Caco-2 (cell line): ENCODE measurements around the gene PI4KA. TPM values are rescaled to one million over a fixed set of nuclear protein-coding genes. Genes with fewer than 3 reads are reported as not detected.
"Not testable (repeated sequence)": the region's sequence is repeated elsewhere in the genome, so short reads cannot be mapped to it uniquely, and the experiment has no call there.

Experiments
- BruUV-seq: library from RNA; stranded (reverse); fragments of 400-500 nt; replicated peaks from 2 replicates; lab custom pipeline; 2021; lab: Mats Ljungman, UMichigan
- CTCF ChIA-PET: fragments of 300-600 bp; sonication (Branson Sonifier 250); formaldehyde crosslinking; loops from one replicate; lab custom pipeline; 2022; ENCODE audit warnings: antibody characterized with exemption; lab: Charles Lee
- POLR2A ChIA-PET: fragments of 300-600 bp; sonication (Branson Sonifier 250); formaldehyde crosslinking; loops from one replicate; lab custom pipeline; 2022; ENCODE audit warnings: antibody characterized with exemption; lab: Charles Lee
- DNase-seq, 2 experiments: peaks; one replicate each; pipeline versions ENCODE4 v3.0.0 to v3.0.0-alpha.2; 2020 to 2022
- H3K27me3 ChIP-seq: replicated peaks from 2 replicates; pipeline ENCODE4 v1.6.0; 2011; ENCODE audit warnings: low read length; ENCODE audit not compliant: control insufficient read depth, insufficient read depth
- H3K36me3 ChIP-seq: 2 replicates; pipeline ENCODE4 v1.5.1; 2011; ENCODE audit warnings: low read length; ENCODE audit not compliant: control insufficient read depth, insufficient read depth
- H3K4me1 ChIP-seq: fragments of 250-450 bp; sonication (Bioruptor Pico); 2 replicates; pipeline ENCODE4 v1.5.1; 2020; ENCODE audit warnings: mild to moderate bottlenecking
- H3K4me3 ChIP-seq: 2 replicates; pipeline ENCODE4 v1.5.1; 2011; ENCODE audit warnings: low read depth, mild to moderate bottlenecking, control low read depth, low read length
- H3K9me3 ChIP-seq: fragments of 250-450 bp; sonication (Bioruptor Pico); 2 replicates; pipeline ENCODE4 v1.5.1; 2020; ENCODE audit warnings: mild to moderate bottlenecking, moderate library complexity
- H3K27ac Mint-ChIP-seq: one replicate; pipeline ENCODE4 v1.8.0; 2022; ENCODE audit warnings: mixed read lengths; ENCODE audit not compliant: unreplicated experiment
- H3K27me3 Mint-ChIP-seq: one replicate; pipeline ENCODE4 v1.8.0; 2022; ENCODE audit warnings: mixed read lengths; ENCODE audit not compliant: insufficient read depth, unreplicated experiment
- H3K36me3 Mint-ChIP-seq: one replicate; pipeline ENCODE4 v1.8.0; 2022; ENCODE audit warnings: mild to moderate bottlenecking, mixed read lengths; ENCODE audit not compliant: insufficient read depth, unreplicated experiment
- H3K4me1 Mint-ChIP-seq: one replicate; pipeline ENCODE4 v1.8.0; 2022; ENCODE audit warnings: low read depth, mixed read lengths; ENCODE audit not compliant: unreplicated experiment
- H3K4me3 Mint-ChIP-seq: one replicate; pipeline ENCODE4 v1.8.0; 2022; ENCODE audit warnings: mild to moderate bottlenecking, moderate library complexity, mixed read lengths; ENCODE audit not compliant: unreplicated experiment
- H3K9me3 Mint-ChIP-seq: one replicate; pipeline ENCODE4 v1.8.0; 2022; ENCODE audit warnings: mixed read lengths; ENCODE audit not compliant: unreplicated experiment
- intact Hi-C: fragments of 100-400 bp; cut with micrococcal nuclease; formaldehyde crosslinking; loops from one replicate; pipeline ENCODE4 v1.10.0; 2022; ENCODE audit not compliant: unreplicated experiment
- total RNA-seq: library from RNA; stranded (reverse); gene quantifications from 2 replicates; pipeline ENCODE4 v1.2.3, GENCODE V29; 2022

Gene PI4KA
- total RNA-seq, 1 experiment from 2014 or later, result 66.9 TPM

GRCh38 chr22:20694256-20694655, 164.4 kb downstream of the PI4KA start:
- H3K9me3 Mint-ChIP-seq, H3K36me3 Mint-ChIP-seq, H3K4me1 ChIP-seq, H3K36me3 ChIP-seq, POLR2A ChIA-PET, H3K9me3 ChIP-seq, H3K4me3 ChIP-seq, intact Hi-C loops, H3K27ac Mint-ChIP-seq, BruUV-seq, H3K4me3 Mint-ChIP-seq, H3K27me3 ChIP-seq, CTCF ChIA-PET, H3K27me3 Mint-ChIP-seq, DNase-seq, H3K4me1 Mint-ChIP-seq: not testable (repeated sequence)

GRCh38 chr22:20692926-20693325, 165.7 kb downstream of the PI4KA start:
- not testable (repeated sequence) for H3K27me3 Mint-ChIP-seq

GRCh38 chr22:20690586-20691317, 167.9 kb downstream of the PI4KA start:
- CTCF ChIA-PET, H3K9me3 ChIP-seq, DNase-seq, intact Hi-C loops, H3K27me3 Mint-ChIP-seq, H3K36me3 ChIP-seq, H3K4me1 Mint-ChIP-seq, H3K9me3 Mint-ChIP-seq, H3K27ac Mint-ChIP-seq, H3K36me3 Mint-ChIP-seq, H3K27me3 ChIP-seq, POLR2A ChIA-PET, H3K4me1 ChIP-seq, H3K4me3 ChIP-seq, BruUV-seq, H3K4me3 Mint-ChIP-seq: not testable (repeated sequence)

More at GRCh38 chr22:20692926-20693325, 165.7 kb downstream of the PI4KA start:
- H3K27ac Mint-ChIP-seq, CTCF ChIA-PET, POLR2A ChIA-PET, BruUV-seq, H3K4me1 ChIP-seq, H3K36me3 Mint-ChIP-seq, H3K4me3 ChIP-seq, H3K9me3 Mint-ChIP-seq, intact Hi-C loops, H3K36me3 ChIP-seq, H3K9me3 ChIP-seq, H3K4me3 Mint-ChIP-seq, H3K27me3 ChIP-seq, DNase-seq, H3K4me1 Mint-ChIP-seq: not testable (repeated sequence)

GRCh38 chr22:20687356-20688172, 171.0 kb downstream of the PI4KA start:
- intact Hi-C loops, H3K4me1 Mint-ChIP-seq, H3K27me3 Mint-ChIP-seq, H3K36me3 ChIP-seq, POLR2A ChIA-PET, H3K36me3 Mint-ChIP-seq, H3K9me3 ChIP-seq, H3K4me1 ChIP-seq, BruUV-seq, H3K27ac Mint-ChIP-seq, H3K4me3 Mint-ChIP-seq, H3K27me3 ChIP-seq, DNase-seq, H3K4me3 ChIP-seq, H3K9me3 Mint-ChIP-seq: not testable (repeated sequence)
- CTCF ChIA-PET, result interaction anchor here (0.7 kb wide), 1 partner anchor 13 kb away, joined by 5 read pairs; no protein-coding TSS in a partner anchor

GRCh38 chr22:20685764-20686163, 172.8 kb downstream of the PI4KA start:
- DNase-seq, H3K27ac Mint-ChIP-seq, H3K4me3 ChIP-seq, BruUV-seq, H3K9me3 ChIP-seq, CTCF ChIA-PET, H3K27me3 Mint-ChIP-seq, H3K36me3 Mint-ChIP-seq, H3K36me3 ChIP-seq, H3K4me3 Mint-ChIP-seq, H3K4me1 Mint-ChIP-seq, H3K9me3 Mint-ChIP-seq, H3K4me1 ChIP-seq, H3K27me3 ChIP-seq, intact Hi-C loops, POLR2A ChIA-PET: not testable (repeated sequence)

GRCh38 chr22:20678792-20679435, 179.7 kb downstream of the PI4KA start:
- H3K4me3 ChIP-seq, H3K9me3 ChIP-seq, H3K4me3 Mint-ChIP-seq, H3K4me1 Mint-ChIP-seq, BruUV-seq, H3K36me3 ChIP-seq, H3K4me1 ChIP-seq, H3K27me3 Mint-ChIP-seq, H3K27me3 ChIP-seq, POLR2A ChIA-PET, H3K27ac Mint-ChIP-seq, intact Hi-C loops, H3K36me3 Mint-ChIP-seq, DNase-seq, CTCF ChIA-PET: not testable (repeated sequence)
- peaks cover 12% of the 10 kb centered on the region for H3K9me3 Mint-ChIP-seq
